ENCODE measurements around the gene MEGF9.

- TF ChIP-seq, protein P1, sequence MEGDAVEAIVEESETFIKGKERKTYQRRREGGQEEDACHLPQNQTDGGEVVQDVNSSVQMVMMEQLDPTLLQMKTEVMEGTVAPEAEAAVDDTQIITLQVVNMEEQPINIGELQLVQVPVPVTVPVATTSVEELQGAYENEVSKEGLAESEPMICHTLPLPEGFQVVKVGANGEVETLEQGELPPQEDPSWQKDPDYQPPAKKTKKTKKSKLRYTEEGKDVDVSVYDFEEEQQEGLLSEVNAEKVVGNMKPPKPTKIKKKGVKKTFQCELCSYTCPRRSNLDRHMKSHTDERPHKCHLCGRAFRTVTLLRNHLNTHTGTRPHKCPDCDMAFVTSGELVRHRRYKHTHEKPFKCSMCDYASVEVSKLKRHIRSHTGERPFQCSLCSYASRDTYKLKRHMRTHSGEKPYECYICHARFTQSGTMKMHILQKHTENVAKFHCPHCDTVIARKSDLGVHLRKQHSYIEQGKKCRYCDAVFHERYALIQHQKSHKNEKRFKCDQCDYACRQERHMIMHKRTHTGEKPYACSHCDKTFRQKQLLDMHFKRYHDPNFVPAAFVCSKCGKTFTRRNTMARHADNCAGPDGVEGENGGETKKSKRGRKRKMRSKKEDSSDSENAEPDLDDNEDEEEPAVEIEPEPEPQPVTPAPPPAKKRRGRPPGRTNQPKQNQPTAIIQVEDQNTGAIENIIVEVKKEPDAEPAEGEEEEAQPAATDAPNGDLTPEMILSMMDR (conservative IDR thresholded peaks at IDR 0.05; ENCODE audit: low read length) = no peak
- TF ChIP-seq EZH2phosphoT487 (IDR thresholded peaks at IDR 0.05; ENCODE audit: borderline replicate concordance, low read depth, low read length) = no peak
These were observed 61.3 kb downstream of the MEGF9 start for GRCh38 chr9:120652934-120653333.

Data from OCI-LY7 (cell line).